Caco-2 (cell line): ENCODE results near the gene LMOD2. TPM values are rescaled to one million over a fixed set of nuclear protein-coding genes. Genes with fewer than 3 reads are reported as not detected.

Experiments
- BruUV-seq: library from RNA; stranded (reverse); fragments of 400-500 nt; replicated peaks from 2 replicates; lab custom pipeline; 2021; lab: Mats Ljungman, UMichigan
- CTCF ChIA-PET: fragments of 300-600 bp; sonication (Branson Sonifier 250); formaldehyde crosslinking; loops from one replicate; lab custom pipeline; 2022; ENCODE audit warnings: antibody characterized with exemption; lab: Charles Lee
- POLR2A ChIA-PET: fragments of 300-600 bp; sonication (Branson Sonifier 250); formaldehyde crosslinking; loops from one replicate; lab custom pipeline; 2022; ENCODE audit warnings: antibody characterized with exemption; lab: Charles Lee
- DNase-seq, 2 experiments: peaks; one replicate each; pipeline versions ENCODE4 v3.0.0 to v3.0.0-alpha.2; 2020 to 2022
- H3K27me3 ChIP-seq: replicated peaks from 2 replicates; pipeline ENCODE4 v1.6.0; 2011; ENCODE audit warnings: low read length; ENCODE audit not compliant: control insufficient read depth, insufficient read depth
- H3K36me3 ChIP-seq: 2 replicates; pipeline ENCODE4 v1.5.1; 2011; ENCODE audit warnings: low read length; ENCODE audit not compliant: control insufficient read depth, insufficient read depth
- H3K4me1 ChIP-seq: fragments of 250-450 bp; sonication (Bioruptor Pico); 2 replicates; pipeline ENCODE4 v1.5.1; 2020; ENCODE audit warnings: mild to moderate bottlenecking
- H3K4me3 ChIP-seq: 2 replicates; pipeline ENCODE4 v1.5.1; 2011; ENCODE audit warnings: low read depth, mild to moderate bottlenecking, control low read depth, low read length
- H3K9me3 ChIP-seq: fragments of 250-450 bp; sonication (Bioruptor Pico); 2 replicates; pipeline ENCODE4 v1.5.1; 2020; ENCODE audit warnings: mild to moderate bottlenecking, moderate library complexity
- H3K27ac Mint-ChIP-seq: one replicate; pipeline ENCODE4 v1.8.0; 2022; ENCODE audit warnings: mixed read lengths; ENCODE audit not compliant: unreplicated experiment
- H3K27me3 Mint-ChIP-seq: one replicate; pipeline ENCODE4 v1.8.0; 2022; ENCODE audit warnings: mixed read lengths; ENCODE audit not compliant: insufficient read depth, unreplicated experiment
- H3K36me3 Mint-ChIP-seq: one replicate; pipeline ENCODE4 v1.8.0; 2022; ENCODE audit warnings: mild to moderate bottlenecking, mixed read lengths; ENCODE audit not compliant: insufficient read depth, unreplicated experiment
- H3K4me1 Mint-ChIP-seq: one replicate; pipeline ENCODE4 v1.8.0; 2022; ENCODE audit warnings: low read depth, mixed read lengths; ENCODE audit not compliant: unreplicated experiment
- H3K4me3 Mint-ChIP-seq: one replicate; pipeline ENCODE4 v1.8.0; 2022; ENCODE audit warnings: mild to moderate bottlenecking, moderate library complexity, mixed read lengths; ENCODE audit not compliant: unreplicated experiment
- H3K9me3 Mint-ChIP-seq: one replicate; pipeline ENCODE4 v1.8.0; 2022; ENCODE audit warnings: mixed read lengths; ENCODE audit not compliant: unreplicated experiment
- intact Hi-C: fragments of 100-400 bp; cut with micrococcal nuclease; formaldehyde crosslinking; loops from one replicate; pipeline ENCODE4 v1.10.0; 2022; ENCODE audit not compliant: unreplicated experiment
- total RNA-seq: library from RNA; stranded (reverse); gene quantifications from 2 replicates; pipeline ENCODE4 v1.2.3, GENCODE V29; 2022
- TF ChIP-seq, protein P1 (sequence below), 2 experiments: fragments of 200-600 bp in 1 of 2; IDR thresholded peaks; 1 replicate in 1 of 2; 2 replicates in 1 of 2; pipeline versions ENCODE4 v1.5.1 to v1.8.0; 2011 to 2022; ENCODE audit warnings: antibody characterized with exemption in 1 of 2, control low read depth in 1 of 2, inconsistent platforms in 1 of 2, low read depth in 1 of 2, low read length in 1 of 2, mild to moderate bottlenecking in 1 of 2, moderate library complexity in 1 of 2; ENCODE audit not compliant: insufficient read depth in 1 of 2, severe bottlenecking in 1 of 2, unreplicated experiment in 1 of 2

LMOD2 gene
- total RNA-seq, 1 experiment from 2014 or later = not detected

DNA sequence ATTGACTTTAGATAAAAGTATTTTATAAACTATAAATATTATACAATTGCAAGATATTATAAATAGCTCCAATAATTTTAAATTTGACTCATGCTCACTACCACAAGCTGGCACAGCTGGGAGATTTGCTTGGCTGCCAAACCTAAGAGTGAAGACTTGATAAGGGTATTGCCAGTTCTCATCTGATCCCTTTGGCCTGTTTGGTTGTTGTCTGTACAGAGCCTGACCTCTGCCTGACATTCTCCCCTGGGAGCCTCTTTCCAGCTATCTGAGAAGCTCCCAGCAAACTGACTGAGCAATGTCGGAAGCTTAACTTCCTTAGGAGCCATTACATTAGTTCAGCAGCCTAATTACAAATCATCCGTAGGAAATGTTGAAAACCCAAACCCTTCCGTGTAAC lies 10.2 kb upstream of the LMOD2 start:
- Mint-ChIP-seq H3K27me3 (no peaks in the 10 kb centered on the region), H3K4me1 (peaks cover 19% of the 10 kb centered on the region), H3K9me3 (no peaks in the 10 kb centered on the region), H3K27ac (no peak overlapping the region), H3K4me3 (no peak overlapping the region), H3K36me3 (no peaks in the 10 kb centered on the region)
- DNase-seq = no peak
- BruUV-seq = no TSS peak
- no peaks in the 10 kb centered on the region for H3K9me3 ChIP-seq
- intact Hi-C loops = no loop called here
- ChIA-PET CTCF (no interaction called here), POLR2A (no interaction called here)
- peaks cover 17% of the 10 kb centered on the region for H3K4me1 ChIP-seq
- TF ChIP-seq, protein P1, sequence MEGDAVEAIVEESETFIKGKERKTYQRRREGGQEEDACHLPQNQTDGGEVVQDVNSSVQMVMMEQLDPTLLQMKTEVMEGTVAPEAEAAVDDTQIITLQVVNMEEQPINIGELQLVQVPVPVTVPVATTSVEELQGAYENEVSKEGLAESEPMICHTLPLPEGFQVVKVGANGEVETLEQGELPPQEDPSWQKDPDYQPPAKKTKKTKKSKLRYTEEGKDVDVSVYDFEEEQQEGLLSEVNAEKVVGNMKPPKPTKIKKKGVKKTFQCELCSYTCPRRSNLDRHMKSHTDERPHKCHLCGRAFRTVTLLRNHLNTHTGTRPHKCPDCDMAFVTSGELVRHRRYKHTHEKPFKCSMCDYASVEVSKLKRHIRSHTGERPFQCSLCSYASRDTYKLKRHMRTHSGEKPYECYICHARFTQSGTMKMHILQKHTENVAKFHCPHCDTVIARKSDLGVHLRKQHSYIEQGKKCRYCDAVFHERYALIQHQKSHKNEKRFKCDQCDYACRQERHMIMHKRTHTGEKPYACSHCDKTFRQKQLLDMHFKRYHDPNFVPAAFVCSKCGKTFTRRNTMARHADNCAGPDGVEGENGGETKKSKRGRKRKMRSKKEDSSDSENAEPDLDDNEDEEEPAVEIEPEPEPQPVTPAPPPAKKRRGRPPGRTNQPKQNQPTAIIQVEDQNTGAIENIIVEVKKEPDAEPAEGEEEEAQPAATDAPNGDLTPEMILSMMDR (IDR thresholded peaks at IDR 0.05; ENCODE audit: insufficient read depth in 1 of 2, low read depth in 1 of 2, low read length in 1 of 2, severe bottlenecking in 1 of 2, unreplicated experiment in 1 of 2) = no peak
- H3K4me3 ChIP-seq = no peak overlapping the region
- no peaks in the 10 kb centered on the region for H3K27me3 ChIP-seq
- H3K36me3 ChIP-seq = no peaks in the 10 kb centered on the region

DNA sequence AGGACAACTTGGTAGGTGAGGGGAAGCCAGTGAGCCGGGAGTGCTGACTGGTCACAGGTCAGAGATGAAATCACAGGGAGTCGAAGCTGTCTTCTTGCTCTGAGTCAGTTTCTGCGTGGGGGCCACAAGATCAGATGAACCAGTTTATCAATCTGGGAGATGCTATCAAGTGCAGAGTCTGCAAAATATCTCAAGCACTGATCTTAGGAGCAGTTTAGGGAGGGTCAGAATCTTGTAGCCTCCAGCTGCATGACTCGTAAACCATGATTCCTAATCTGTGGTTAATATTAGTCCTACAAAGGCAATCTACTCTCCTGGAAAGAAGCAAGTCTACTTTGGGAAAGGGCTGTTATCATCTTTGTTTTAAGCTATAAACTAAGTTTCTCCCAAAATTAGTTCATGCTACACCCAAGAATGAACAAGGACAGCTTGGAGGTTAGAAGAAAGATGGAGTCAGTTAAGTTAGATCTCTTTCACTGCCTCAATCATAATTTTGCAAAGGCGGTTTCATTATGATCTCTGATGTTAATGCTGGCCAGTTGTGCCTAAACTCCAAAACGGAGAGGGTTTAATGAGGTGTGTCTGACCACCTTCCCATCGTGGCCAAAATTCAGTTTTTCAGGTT lies 8.4 kb upstream of the LMOD2 start:
- TF ChIP-seq, protein P1 (IDR thresholded peaks at IDR 0.05; ENCODE audit: insufficient read depth in 1 of 2, low read depth in 1 of 2, low read length in 1 of 2, severe bottlenecking in 1 of 2, unreplicated experiment in 1 of 2) = no peak
- H3K4me1 Mint-ChIP-seq = peaks cover 19% of the 10 kb centered on the region

DNA sequence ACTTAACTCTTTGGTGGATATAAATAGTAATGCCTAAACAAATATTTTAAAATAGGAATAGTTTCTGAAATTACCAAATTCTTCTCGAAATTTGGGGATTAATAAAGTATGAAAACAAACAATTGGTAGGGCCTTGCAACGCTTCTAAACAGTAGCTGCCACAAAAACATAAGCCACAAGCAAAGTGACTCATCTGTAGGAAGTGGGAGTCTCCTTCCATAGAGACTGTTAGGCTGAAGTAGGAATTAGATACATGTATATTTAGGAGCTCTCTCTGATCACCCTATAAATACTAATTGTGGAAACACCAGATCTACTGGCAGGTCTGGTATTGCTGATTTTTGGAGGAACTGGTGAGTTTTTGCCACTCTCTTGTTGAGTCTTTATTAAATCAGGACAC lies 5.7 kb upstream of the LMOD2 start:
- TF ChIP-seq, protein P1 (IDR thresholded peaks at IDR 0.05; ENCODE audit: insufficient read depth in 1 of 2, low read depth in 1 of 2, low read length in 1 of 2, severe bottlenecking in 1 of 2, unreplicated experiment in 1 of 2) = no peak
- H3K9me3 Mint-ChIP-seq = no peaks in the 10 kb centered on the region
- ChIA-PET CTCF (no interaction called here), POLR2A (no interaction called here)
- no TSS peak for BruUV-seq
- peaks cover 6% of the 10 kb centered on the region for H3K4me1 Mint-ChIP-seq
- no peak overlapping the region for H3K4me3 Mint-ChIP-seq
- no peaks in the 10 kb centered on the region for H3K27me3 Mint-ChIP-seq
- H3K36me3 Mint-ChIP-seq = no peaks in the 10 kb centered on the region
- intact Hi-C loops = no loop called here
- Histone ChIP-seq H3K27me3 (no peaks in the 10 kb centered on the region), H3K4me3 (no peak overlapping the region), H3K36me3 (no peaks in the 10 kb centered on the region), H3K9me3 (no peaks in the 10 kb centered on the region), H3K4me1 (peaks cover 5% of the 10 kb centered on the region)
- H3K27ac Mint-ChIP-seq = no peak overlapping the region
- no peak for DNase-seq

More for the DNA sequence above, 8.4 kb upstream of the LMOD2 start:
- no peak overlapping the region for H3K4me3 Mint-ChIP-seq
- H3K4me3 ChIP-seq = no peak overlapping the region
- intact Hi-C loops = no loop called here
- H3K4me1 ChIP-seq = peaks cover 17% of the 10 kb centered on the region
- H3K36me3 ChIP-seq = no peaks in the 10 kb centered on the region
- no peak for DNase-seq
- BruUV-seq = no TSS peak
- no peaks in the 10 kb centered on the region for H3K36me3 Mint-ChIP-seq
- H3K27me3 Mint-ChIP-seq = no peaks in the 10 kb centered on the region
- ChIA-PET POLR2A (no interaction called here), CTCF (no interaction called here)
- H3K27ac Mint-ChIP-seq = no peak overlapping the region
- H3K9me3 Mint-ChIP-seq = no peaks in the 10 kb centered on the region
- H3K9me3 ChIP-seq = no peaks in the 10 kb centered on the region
- H3K27me3 ChIP-seq = no peaks in the 10 kb centered on the region
